IMR-90 (cell line): ENCODE results near the gene ACSF2. TPM values are rescaled to one million over a fixed set of nuclear protein-coding genes. Genes with fewer than 3 reads are reported as not detected.
"Not testable (repeated sequence)": the region's sequence is repeated elsewhere in the genome, so short reads cannot be mapped to it uniquely, and the experiment has no call there.

Experiments
- ATAC-seq: fragments of 200-7000 bp; cut with Tn5 transposase; 2 replicates; pipeline ENCODE4 v1.9.1; 2020; ENCODE audit warnings: low read depth, mild to moderate bottlenecking, moderate library complexity
- BruUV-seq: library from RNA; stranded (reverse); fragments of 400-500 nt; replicated peaks from 2 replicates; lab custom pipeline; 2021; lab: Mats Ljungman, UMichigan
- CTCF ChIA-PET: fragments of 300-600 bp; formaldehyde crosslinking; extraction: SDS; loops from one replicate; lab custom pipeline; 2021; ENCODE audit warnings: antibody characterized with exemption; lab: Yijun Ruan, JAX
- POLR2A ChIA-PET: fragments of 300-600 bp; sonication (Branson Sonifier 250); formaldehyde crosslinking; loops from one replicate; lab custom pipeline; 2022; ENCODE audit warnings: antibody characterized with exemption; ENCODE audit not compliant: unreplicated experiment; lab: Charles Lee
- DNase-seq: peaks from one replicate; pipeline ENCODE4 v3.0.0; 2013
- H2AFZ ChIP-seq: replicated peaks from 2 replicates; pipeline ENCODE3; 2013; ENCODE audit warnings: low read length, mild to moderate bottlenecking; ENCODE audit not compliant: poor library complexity
- H2AK5ac ChIP-seq: 2 replicates; pipeline ENCODE4 v1.6.1; 2013; ENCODE audit warnings: low read depth, low read length, inconsistent platforms
- H2AK9ac ChIP-seq: replicated peaks from 2 replicates; pipeline ENCODE3; 2013; ENCODE audit warnings: mild to moderate bottlenecking, low read depth, low read length, moderate library complexity; ENCODE audit not compliant: poor library complexity
- H2BK120ac ChIP-seq: 2 replicates; pipeline ENCODE4 v1.6.1; 2013; ENCODE audit warnings: low read depth, low read length, inconsistent platforms
- H2BK15ac ChIP-seq: 3 replicates; pipeline ENCODE4 v1.6.1; 2013; ENCODE audit warnings: low read depth, low read length, inconsistent platforms
- H2BK20ac ChIP-seq: 2 replicates; pipeline ENCODE4 v1.6.1; 2013; ENCODE audit warnings: low read depth, mild to moderate bottlenecking, inconsistent platforms, low read length, moderate library complexity
- H2BK5ac ChIP-seq: 2 replicates; pipeline ENCODE4 v1.6.1; 2013; ENCODE audit warnings: mild to moderate bottlenecking, low read depth, low read length, inconsistent platforms; ENCODE audit not compliant: poor library complexity, severe bottlenecking
- H3K14ac ChIP-seq: replicated peaks from 2 replicates; pipeline ENCODE4 v1.6.1; 2013; ENCODE audit warnings: low read depth, low read length, inconsistent platforms
- H3K18ac ChIP-seq: 2 replicates; pipeline ENCODE4 v1.6.1; 2013; ENCODE audit warnings: low read depth, low read length, control low read depth
- H3K23ac ChIP-seq: 2 replicates; pipeline ENCODE4 v1.6.1; 2013; ENCODE audit warnings: low read depth, low read length, inconsistent platforms
- H3K27ac ChIP-seq: 2 replicates; pipeline ENCODE4 v1.5.1; 2013; ENCODE audit warnings: mild to moderate bottlenecking, control low read depth, low read length; ENCODE audit not compliant: insufficient read depth
- H3K27me3 ChIP-seq: 2 replicates; pipeline ENCODE4 v1.6.1; 2013; ENCODE audit warnings: low read length; ENCODE audit not compliant: control insufficient read depth, insufficient read depth
- H3K36me3 ChIP-seq: 2 replicates; pipeline ENCODE4 v1.6.1; 2013; ENCODE audit warnings: low read length, mixed read lengths; ENCODE audit not compliant: control insufficient read depth, insufficient read depth
- H3K4ac ChIP-seq: 2 replicates; pipeline ENCODE4 v1.6.1; 2013; ENCODE audit warnings: low read depth, low read length, inconsistent platforms
- H3K4me1 ChIP-seq: 2 replicates; pipeline ENCODE4 v1.6.1; 2013; ENCODE audit warnings: low read length, mixed read lengths; ENCODE audit not compliant: control insufficient read depth, insufficient read depth
- H3K4me2 ChIP-seq: 2 replicates; pipeline ENCODE4 v1.6.1; 2013; ENCODE audit warnings: low read depth, mild to moderate bottlenecking, control low read depth, low read length, moderate library complexity
- H3K4me3 ChIP-seq: 2 replicates; pipeline ENCODE4 v1.5.1; 2013; ENCODE audit warnings: low read depth, mild to moderate bottlenecking, control low read depth, low read length, moderate library complexity; ENCODE audit not compliant: insufficient read depth
- H3K56ac ChIP-seq: 2 replicates; pipeline ENCODE4 v1.6.1; 2013; ENCODE audit warnings: low read length, inconsistent platforms; ENCODE audit not compliant: insufficient read depth; ENCODE audit errors: extremely low read depth
- H3K79me1 ChIP-seq, 2 experiments: 2 replicates each; pipeline ENCODE4 v1.6.1; 2013; ENCODE audit warnings: low read length in 2 of 2, inconsistent platforms in 1 of 2, low read depth in 1 of 2
- H3K9ac ChIP-seq: 2 replicates; pipeline ENCODE4 v1.6.1; 2013; ENCODE audit warnings: low read depth, low read length, control low read depth
- H3K9me1 ChIP-seq: 2 replicates; pipeline ENCODE4 v1.6.1; 2013; ENCODE audit warnings: low read length, inconsistent platforms; ENCODE audit not compliant: insufficient read depth
- H3K9me3 ChIP-seq: 2 replicates; pipeline ENCODE4 v1.6.1; 2013; ENCODE audit warnings: low read length; ENCODE audit not compliant: control insufficient read depth, insufficient read depth
- H4K20me1 ChIP-seq: 2 replicates; pipeline ENCODE4 v1.6.1; 2013; ENCODE audit warnings: low read length, inconsistent platforms; ENCODE audit not compliant: insufficient read depth
- H4K5ac ChIP-seq: 2 replicates; pipeline ENCODE4 v1.6.1; 2013; ENCODE audit warnings: mild to moderate bottlenecking, low read depth, low read length, control low read depth
- H4K8ac ChIP-seq, 2 experiments: 2 replicates each; pipeline ENCODE4 v1.6.1; 2013; ENCODE audit warnings: low read depth in 2 of 2, low read length in 2 of 2, control low read depth in 1 of 2, inconsistent platforms in 1 of 2
- H4K91ac ChIP-seq: 2 replicates; pipeline ENCODE4 v1.6.1; 2013; ENCODE audit warnings: low read depth, low read length, inconsistent platforms; ENCODE audit not compliant: insufficient read depth
- CTCF ChIP-seq: conservative IDR thresholded peaks from 2 replicates; pipeline ENCODE4 v1.5.1; 2012; ENCODE audit warnings: mild to moderate bottlenecking, low read depth, low read length, improper control_type of control experiment
- RFX5 ChIP-seq: IDR thresholded peaks from 2 replicates; pipeline ENCODE4 v1.8.0; 2012; ENCODE audit warnings: low read depth, mild to moderate bottlenecking, low read length, moderate library complexity
- WGBS, 2 experiments: methylation state at CpG; one replicate each; pipeline versions ENCODE4 v1.1.5 to v1.1.7; 2013; ENCODE audit warnings: missing lambda C conversion rate in 2 of 2; ENCODE audit not compliant: insufficient read length in 1 of 2; ENCODE audit errors: extremely low coverage in 2 of 2; 5-methylcytosine and 5-hydroxymethylcytosine counted together
- dilution Hi-C: fragments of 300-500 bp; cut with HindIII; formaldehyde crosslinking; loops from one replicate; pipeline ENCODE4 v1.14.3; 2018; ENCODE audit warnings: low sequenced_read_pairs; ENCODE audit not compliant: unreplicated experiment
- in situ Hi-C: fragments of 300-500 bp; cut with MboI; formaldehyde crosslinking; loops from 3 replicates; pipeline ENCODE4 v1.14.3; 2019; ENCODE audit warnings: low sequenced_read_pairs, inconsistent platforms, mixed read lengths
- intact Hi-C: fragments of 100-400 bp; cut with micrococcal nuclease; formaldehyde crosslinking; loops from 2 replicates; pipeline ENCODE4 v1.10.0; 2022
- polyA plus RNA-seq, 3 experiments: library from polyadenylated mRNA; depleted of rRNA; stranded (reverse); fragments of >200 nt; gene quantifications; 2 replicates each; pipeline ENCODE4 v1.2.3, GENCODE V29; 2012; ENCODE audit warnings: low replicate concordance in 1 of 3
- total RNA-seq: library from RNA; depleted of rRNA; stranded (reverse); fragments of >200 nt; gene quantifications from 2 replicates; pipeline ENCODE4 v1.2.3, GENCODE V29; 2012

The ACSF2 gene
- total and polyA plus RNA-seq, 2 of the 4 experiments (the other 2 are of a cell fraction), result 18.5 to 27.2 TPM

GRCh38 chr17:50426814-50427787 lies 1.1 kb downstream of the ACSF2 start:
- Histone ChIP-seq H2AK5ac (peak overlapping the region; percentile 60), H2BK15ac (no peak overlapping the region), H3K4ac (peak overlapping the region; percentile 6), H3K18ac (peak overlapping the region; percentile 16; the same call in 1 of the 2 replicates), H3K79me1 (peaks cover 14 to 64% of the 10 kb centered on the region in 2 experiments; a peak in 3 of 4 replicates), H4K8ac (peak overlapping the region in 1 of 2 experiments; percentile 61; a peak in 3 of 4 replicates), H2AK9ac (peak overlapping the region; percentile 43), H4K5ac (peak overlapping the region; percentile 21), H3K4me1 (peaks cover 26% of the 10 kb centered on the region), H3K23ac (peak overlapping the region; percentile 85), H3K27me3 (no peaks in the 10 kb centered on the region), H3K36me3 (peaks cover 3% of the 10 kb centered on the region; the same call in 1 of the 2 replicates), H2BK20ac (no peak overlapping the region), H3K56ac (no peak overlapping the region), H3K14ac (peak overlapping the region; percentile 69), H3K27ac (peak overlapping the region; percentile 38), H2BK120ac (no peak overlapping the region), H2AFZ (peak overlapping the region; percentile 79), H4K91ac (no peak overlapping the region), H3K9me3 (no peaks in the 10 kb centered on the region), H3K4me2 (peak overlapping the region; percentile 74), H3K9ac (peak overlapping the region; percentile 68), H3K4me3 (peak overlapping the region; percentile 79), H2BK5ac (peak overlapping the region; percentile 6), H3K9me1 (peaks cover 17% of the 10 kb centered on the region), H4K20me1 (no peaks in the 10 kb centered on the region)
- ChIA-PET CTCF (interaction anchor here (1.2 to 1.8 kb wide), 2 partner anchors 15 to 30 kb away, joined by 4 to 7 read pairs; partner anchors contain the start of gene LRRC59), POLR2A (interaction anchor here (1.8 kb wide), 1 partner anchor 10 kb away, joined by 7 read pairs; no protein-coding TSS in a partner anchor)
- dilution Hi-C loops (no loop called here), intact Hi-C loops (no loop called here), in situ Hi-C loops (no loop called here)
- TF ChIP-seq CTCF (peak; percentile 18; the same call in 1 of the 2 replicates), RFX5 (no peak)
- WGBS, 2 experiments, result no CpG with 5 or more reads among the region's 4 CpGs
- peak; percentile 37 for DNase-seq
- no TSS peak for BruUV-seq
- ATAC-seq, result peak; percentile 24

DNA sequence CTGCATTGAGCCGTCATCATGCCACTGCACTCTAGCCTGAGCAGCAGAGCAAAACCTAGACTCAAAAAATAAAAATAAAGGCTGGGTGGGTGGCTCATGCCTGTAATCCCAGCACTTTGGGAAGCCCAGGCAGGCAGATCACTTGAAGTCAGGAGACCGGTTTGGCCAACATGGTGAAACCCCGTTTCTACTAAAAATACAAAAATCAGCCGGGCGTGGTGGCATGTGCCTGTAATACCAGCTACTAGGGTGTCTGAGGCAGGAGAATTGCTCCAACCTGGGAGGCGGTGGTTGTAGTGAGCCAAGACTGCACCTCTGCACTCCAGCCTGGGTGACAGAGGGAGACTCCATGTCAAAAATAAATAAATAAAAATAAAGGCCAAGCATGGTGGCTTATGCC lies 2.1 kb downstream of the ACSF2 start:
- CTCF ChIA-PET, ATAC-seq, intact Hi-C loops: not testable (repeated sequence)

More for the DNA sequence above, 2.1 kb downstream of the ACSF2 start:
- H4K91ac ChIP-seq, H2BK5ac ChIP-seq, H3K18ac ChIP-seq, DNase-seq, H2BK120ac ChIP-seq, H2BK15ac ChIP-seq, dilution Hi-C loops, H2AK5ac ChIP-seq, H3K4ac ChIP-seq, H2BK20ac ChIP-seq, in situ Hi-C loops, H3K9ac ChIP-seq, H3K27me3 ChIP-seq, H3K14ac ChIP-seq, H3K23ac ChIP-seq, H3K56ac ChIP-seq, H3K27ac ChIP-seq, H3K36me3 ChIP-seq, H3K9me3 ChIP-seq, H2AFZ ChIP-seq, H4K5ac ChIP-seq, H2AK9ac ChIP-seq, H3K4me2 ChIP-seq, POLR2A ChIA-PET, H3K4me3 ChIP-seq, H4K8ac ChIP-seq, H4K20me1 ChIP-seq, BruUV-seq: not testable (repeated sequence)
- Histone ChIP-seq H3K79me1 (peaks cover 14 to 70% of the 10 kb centered on the region in 2 experiments; a peak in 3 of 4 replicates), H3K9me1 (peaks cover 22% of the 10 kb centered on the region), H3K4me1 (peaks cover 26% of the 10 kb centered on the region)
- 0% methylated on average over 1 of the region's 6 CpGs; no CpG with 5 or more reads in 1 of the 2 experiments for WGBS, 2 experiments
